Mucosa of descending colon (tissue), 3 donors: ENCODE data around the gene MAPKAPK3. TPM values are rescaled to one million over a fixed set of nuclear protein-coding genes. Genes with fewer than 3 reads are reported as not detected.

Source experiments
- ATAC-seq: fragments of 200-7000 bp; cut with Tn5 transposase; one replicate; pipeline ENCODE4 v1.9.1; 2020; ENCODE audit warnings: mild to moderate bottlenecking, moderate library complexity
- DNase-seq, 3 donors: peaks; one replicate each; pipeline ENCODE4 v3.0.0-alpha.2; 2020
- H3K36me3 ChIP-seq: fragments of 200-600 bp; one replicate; pipeline ENCODE4 v1.8.0; 2021; ENCODE audit warnings: low read depth, mild to moderate bottlenecking
- H3K4me1 ChIP-seq: fragments of 200-600 bp; one replicate; pipeline ENCODE4 v1.8.0; 2021; ENCODE audit warnings: low read depth, mild to moderate bottlenecking
- H3K4me3 ChIP-seq: fragments of 200-600 bp; one replicate; pipeline ENCODE4 v1.8.0; 2021; ENCODE audit warnings: mild to moderate bottlenecking
- H3K9me3 ChIP-seq: fragments of 200-600 bp; one replicate; pipeline ENCODE4 v1.8.0; 2021; ENCODE audit warnings: mild to moderate bottlenecking
- intact Hi-C, 2 donors: fragments of 100-400 bp; cut with DNase I in 1 of 2; cut with micrococcal nuclease in 1 of 2; formaldehyde crosslinking; loops; one replicate each; pipeline versions ENCODE4 v1.11.0 to v1.11.1; 2022; cut with DNase I, micrococcal nuclease
- total RNA-seq, 3 donors: library from RNA; stranded (reverse); fragmentation: NEBNext Ultra II Directional in 2 of 3; extraction: Animal tissue kit (Norgen Biotek cat#: 25700) in 2 of 3; gene quantifications; one replicate each; pipeline versions ENCODE4 v1.2.1 to v1.2.4, GENCODE V29; 2021 to 2023
- TF ChIP-seq, protein P1 (sequence below): fragments of 200-600 bp; IDR thresholded peaks from one replicate; pipeline ENCODE4 v1.8.0; 2022; ENCODE audit warnings: antibody characterized with exemption, mild to moderate bottlenecking
- donor health status: DM: no; HTN: no; CAD: no; lungs with moderate emphysema.
- donor health status: DM: no; HTN: no; CAD: no.
- donor health status: DM: no; HTN: yes; CAD: no.

The MAPKAPK3 gene
- total RNA-seq, 3 donors from 2014 or later: 21.5 to 33.5 (median 25.5) TPM

DNA sequence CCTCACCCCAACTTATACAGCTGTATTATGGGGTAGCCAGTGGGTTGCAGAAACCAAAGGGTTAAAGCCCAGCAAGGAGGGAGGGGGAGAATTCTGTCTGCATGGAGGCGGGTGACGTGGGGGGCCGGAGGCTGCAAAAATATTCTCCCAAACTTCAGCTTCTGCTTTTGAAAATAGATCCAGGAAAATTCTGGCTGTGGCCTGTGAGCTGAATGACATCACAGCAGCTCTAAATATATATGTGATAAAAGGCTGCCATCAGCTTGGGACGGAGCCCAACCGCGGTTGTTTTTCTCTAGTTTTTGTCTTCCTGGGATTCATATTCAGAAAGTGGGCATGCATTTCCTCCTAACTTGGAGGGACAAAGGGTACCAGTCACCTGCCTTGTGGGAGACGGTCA is 27.6 kb downstream of the MAPKAPK3 start:
- Histone ChIP-seq H3K9me3 (no peaks in the 10 kb centered on the region), H3K4me3 (no peak overlapping the region), H3K4me1 (no peaks in the 10 kb centered on the region), H3K36me3 (no peaks in the 10 kb centered on the region)
- DNase-seq: no peak
- intact Hi-C loops: no loop called here
- ATAC-seq: no peak
- TF ChIP-seq, protein P1, sequence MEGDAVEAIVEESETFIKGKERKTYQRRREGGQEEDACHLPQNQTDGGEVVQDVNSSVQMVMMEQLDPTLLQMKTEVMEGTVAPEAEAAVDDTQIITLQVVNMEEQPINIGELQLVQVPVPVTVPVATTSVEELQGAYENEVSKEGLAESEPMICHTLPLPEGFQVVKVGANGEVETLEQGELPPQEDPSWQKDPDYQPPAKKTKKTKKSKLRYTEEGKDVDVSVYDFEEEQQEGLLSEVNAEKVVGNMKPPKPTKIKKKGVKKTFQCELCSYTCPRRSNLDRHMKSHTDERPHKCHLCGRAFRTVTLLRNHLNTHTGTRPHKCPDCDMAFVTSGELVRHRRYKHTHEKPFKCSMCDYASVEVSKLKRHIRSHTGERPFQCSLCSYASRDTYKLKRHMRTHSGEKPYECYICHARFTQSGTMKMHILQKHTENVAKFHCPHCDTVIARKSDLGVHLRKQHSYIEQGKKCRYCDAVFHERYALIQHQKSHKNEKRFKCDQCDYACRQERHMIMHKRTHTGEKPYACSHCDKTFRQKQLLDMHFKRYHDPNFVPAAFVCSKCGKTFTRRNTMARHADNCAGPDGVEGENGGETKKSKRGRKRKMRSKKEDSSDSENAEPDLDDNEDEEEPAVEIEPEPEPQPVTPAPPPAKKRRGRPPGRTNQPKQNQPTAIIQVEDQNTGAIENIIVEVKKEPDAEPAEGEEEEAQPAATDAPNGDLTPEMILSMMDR: no peak

DNA sequence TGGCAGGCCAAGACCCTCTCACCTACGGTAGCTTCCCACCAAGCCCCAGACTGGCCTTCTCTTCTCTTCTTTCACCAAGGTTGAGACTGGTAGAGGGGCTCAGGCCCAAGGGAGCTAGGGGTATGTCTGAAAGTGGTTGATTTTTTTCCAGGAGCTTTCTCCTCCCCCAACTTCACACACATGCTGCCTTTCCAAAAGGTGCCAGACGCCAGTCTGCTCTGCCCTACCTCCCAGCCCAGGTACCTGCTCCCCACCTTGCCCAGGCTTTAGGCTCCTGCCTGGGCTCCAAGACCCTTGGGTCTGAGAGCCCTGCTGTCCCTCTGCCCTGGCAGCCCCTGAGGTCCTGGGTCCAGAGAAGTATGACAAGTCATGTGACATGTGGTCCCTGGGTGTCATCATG is 28.4 kb downstream of the MAPKAPK3 start:
- no peak overlapping the region for H3K4me3 ChIP-seq
- H3K4me1 ChIP-seq: no peaks in the 10 kb centered on the region
- no peaks in the 10 kb centered on the region for H3K36me3 ChIP-seq
- H3K9me3 ChIP-seq: no peaks in the 10 kb centered on the region
- ATAC-seq (no peak), DNase-seq (no peak)
- intact Hi-C loops: no loop called here
- TF ChIP-seq, protein P1: no peak

DNA sequence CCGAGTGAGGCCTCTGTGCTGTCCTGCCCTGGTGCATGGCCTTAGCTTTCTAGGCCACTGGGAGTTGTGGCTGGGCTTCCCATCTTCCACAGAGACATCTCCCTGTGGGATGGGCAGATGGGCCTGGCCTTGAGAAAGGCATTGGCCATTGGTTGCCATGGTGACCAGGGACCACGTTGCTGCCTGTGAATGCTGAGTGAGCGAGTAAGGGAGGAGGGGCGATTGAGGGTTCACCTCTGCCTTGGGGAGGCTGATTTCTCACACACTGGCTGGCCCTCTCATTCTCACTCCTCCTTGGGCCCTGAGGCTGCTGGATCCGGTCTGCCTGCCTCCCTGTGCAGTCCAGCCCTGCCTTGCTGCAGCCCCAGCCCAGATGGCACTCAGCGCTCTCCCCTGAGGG is 31.4 kb downstream of the MAPKAPK3 start:
- Histone ChIP-seq H3K9me3 (no peaks in the 10 kb centered on the region), H3K36me3 (no peaks in the 10 kb centered on the region), H3K4me3 (no peak overlapping the region), H3K4me1 (no peaks in the 10 kb centered on the region)
- DNase-seq: no peak
- intact Hi-C loops: no loop called here
- no peak for ATAC-seq
- TF ChIP-seq, protein P1: no peak

DNA sequence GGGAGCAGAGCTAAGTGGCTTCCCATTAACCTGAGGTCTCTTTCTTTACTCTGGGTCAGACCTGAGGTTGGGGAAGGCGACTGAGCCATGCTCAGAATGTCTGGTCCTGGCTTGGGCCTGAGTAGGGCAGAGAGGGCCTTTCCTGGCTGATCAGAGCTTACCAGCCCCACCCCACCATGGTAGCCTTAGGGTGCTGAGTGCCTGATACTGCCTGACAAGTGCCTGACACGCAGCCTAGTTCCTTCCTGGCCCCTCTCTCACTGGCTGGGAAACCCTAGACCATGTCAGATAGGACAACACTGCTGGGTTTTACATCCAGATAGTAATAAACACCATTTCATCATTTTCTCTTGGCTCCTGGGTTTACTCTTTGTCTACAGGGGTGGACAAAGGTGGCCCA is 32.0 kb downstream of the MAPKAPK3 start:
- H3K9me3 ChIP-seq: no peaks in the 10 kb centered on the region
- TF ChIP-seq, protein P1: no peak
- intact Hi-C loops: no loop called here
- no peak overlapping the region for H3K4me3 ChIP-seq
- no peak for ATAC-seq
- no peaks in the 10 kb centered on the region for H3K36me3 ChIP-seq
- DNase-seq: no peak
- no peaks in the 10 kb centered on the region for H3K4me1 ChIP-seq

DNA sequence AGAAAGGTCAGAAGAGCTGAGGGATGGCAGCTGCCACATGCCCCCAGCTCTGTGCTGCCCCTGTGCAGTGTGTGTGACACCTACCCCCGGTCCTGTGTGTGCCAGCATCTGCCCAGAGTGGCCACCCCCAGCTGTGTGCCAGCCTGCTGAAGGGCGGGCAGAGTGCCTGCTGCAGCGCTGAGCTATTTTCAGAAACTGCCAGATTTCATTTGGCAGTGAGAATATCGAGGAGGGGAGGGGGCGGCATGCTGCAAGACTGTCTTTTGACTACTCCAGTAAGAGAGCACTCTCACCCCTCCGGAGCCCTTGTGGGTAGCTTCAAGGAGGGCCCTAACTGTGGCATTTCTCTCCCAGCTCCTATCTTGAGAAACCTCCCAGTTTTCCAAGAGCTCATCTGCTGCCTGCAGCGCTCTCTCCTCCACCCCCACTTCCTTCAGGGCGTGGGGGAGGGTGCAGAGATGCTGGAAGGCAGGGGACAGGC is 32.5 kb downstream of the MAPKAPK3 start:
- Histone ChIP-seq H3K4me3 (no peak overlapping the region), H3K36me3 (no peaks in the 10 kb centered on the region), H3K4me1 (no peaks in the 10 kb centered on the region), H3K9me3 (no peaks in the 10 kb centered on the region)
- intact Hi-C loops: no loop called here
- TF ChIP-seq, protein P1: no peak
- ATAC-seq (no peak), DNase-seq (no peak)

DNA sequence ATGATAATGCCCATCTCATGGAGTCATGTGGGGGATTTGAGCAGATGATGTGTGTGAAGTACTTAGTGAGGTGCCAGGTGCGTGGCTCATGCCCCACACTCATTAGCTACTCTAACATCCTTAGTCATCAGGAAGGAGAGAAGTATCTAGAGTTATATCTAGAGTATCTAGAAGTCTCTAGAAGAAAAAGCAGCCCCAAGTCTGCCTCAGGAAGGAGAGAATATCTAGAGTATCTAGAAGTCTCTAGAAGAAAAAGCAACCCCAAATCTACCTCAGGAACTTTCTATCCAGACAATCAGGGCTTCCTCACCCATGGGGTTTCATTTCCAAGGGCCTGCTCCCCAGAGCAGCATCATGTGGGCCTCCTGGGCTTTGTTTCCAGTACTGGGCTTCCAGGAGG is 33.1 kb downstream of the MAPKAPK3 start:
- DNase-seq: no peak
- no peaks in the 10 kb centered on the region for H3K36me3 ChIP-seq
- ATAC-seq: no peak
- H3K9me3 ChIP-seq: no peaks in the 10 kb centered on the region
- TF ChIP-seq, protein P1: no peak
- intact Hi-C loops: no loop called here
- H3K4me1 ChIP-seq: no peaks in the 10 kb centered on the region
- H3K4me3 ChIP-seq: no peak overlapping the region
